ENCODE results near the gene HES4. TPM values are rescaled to one million over a fixed set of nuclear protein-coding genes. Genes with fewer than 3 reads are reported as not detected.
"Not testable (repeated sequence)": the region's sequence is repeated elsewhere in the genome, so short reads cannot be mapped to it uniquely, and the experiment has no call there.

HES4 gene
- total RNA-seq, 2 experiments from 2014 or later: 4.1 to 4.7 TPM

DNA sequence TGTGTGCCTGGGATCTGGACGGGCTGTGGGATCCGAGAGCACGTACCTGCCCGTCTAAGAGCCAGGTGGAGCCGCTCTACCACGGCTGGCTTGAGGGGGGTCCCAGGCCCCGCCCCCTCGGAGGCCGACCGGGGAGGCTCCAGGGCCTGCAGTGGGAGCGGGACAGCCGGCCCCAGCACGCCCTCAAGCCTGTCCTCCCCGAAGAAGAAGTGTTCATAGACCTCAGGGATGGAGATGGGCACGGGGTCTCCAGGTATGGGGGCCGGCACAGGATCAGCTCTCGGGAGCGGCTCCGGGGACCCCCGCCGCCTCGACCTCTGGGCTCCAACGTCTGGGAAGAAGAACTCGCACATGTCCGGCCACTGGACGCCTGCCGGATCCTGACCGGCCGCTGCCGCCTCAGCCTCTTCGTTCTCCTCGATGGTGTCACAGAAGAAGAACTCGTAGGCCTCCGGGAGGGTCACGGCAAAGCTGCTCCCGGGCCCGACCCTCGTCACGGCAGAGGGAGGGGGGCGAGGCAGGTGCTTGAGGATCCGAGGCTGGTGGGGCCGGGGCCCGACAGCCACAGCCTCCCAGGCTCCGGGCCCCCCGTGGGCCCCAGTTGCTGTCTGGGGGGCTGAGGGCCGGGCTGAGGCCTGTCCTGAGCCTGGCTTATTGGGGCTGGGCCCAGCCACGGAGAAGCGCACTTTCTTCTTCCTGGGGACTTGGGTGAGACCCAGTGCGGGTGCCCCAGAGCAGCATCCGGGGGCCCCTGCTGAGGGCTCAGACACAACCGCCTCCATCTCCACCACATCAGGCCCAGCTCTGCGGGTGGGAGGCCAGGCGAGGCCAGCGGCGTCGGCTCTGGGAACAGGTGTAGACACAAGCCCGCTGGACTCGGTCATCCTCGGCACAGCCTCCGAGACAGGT is 20.8 kb downstream of the HES4 start:
- H3K27me3 Mint-ChIP-seq (ENCODE audit: low read depth): peaks cover 18% of the 10 kb centered on the region
- H3K4me1 Mint-ChIP-seq (ENCODE audit: low read depth): peaks cover 6% of the 10 kb centered on the region
- no peaks in the 10 kb centered on the region for H3K36me3 Mint-ChIP-seq (ENCODE audit: low read depth)
- intact Hi-C loops (cut with micrococcal nuclease): no loop called here
- H3K4me3 Mint-ChIP-seq: no peak overlapping the region
- H3K27ac Mint-ChIP-seq: no peak overlapping the region
- DNase-seq: no peak
- CTCF ChIA-PET: interaction anchor here (1.2 kb wide), 1 partner anchor 85 kb away, joined by 3 read pairs; no protein-coding TSS in a partner anchor
- no peaks in the 10 kb centered on the region for H3K9me3 Mint-ChIP-seq

DNA sequence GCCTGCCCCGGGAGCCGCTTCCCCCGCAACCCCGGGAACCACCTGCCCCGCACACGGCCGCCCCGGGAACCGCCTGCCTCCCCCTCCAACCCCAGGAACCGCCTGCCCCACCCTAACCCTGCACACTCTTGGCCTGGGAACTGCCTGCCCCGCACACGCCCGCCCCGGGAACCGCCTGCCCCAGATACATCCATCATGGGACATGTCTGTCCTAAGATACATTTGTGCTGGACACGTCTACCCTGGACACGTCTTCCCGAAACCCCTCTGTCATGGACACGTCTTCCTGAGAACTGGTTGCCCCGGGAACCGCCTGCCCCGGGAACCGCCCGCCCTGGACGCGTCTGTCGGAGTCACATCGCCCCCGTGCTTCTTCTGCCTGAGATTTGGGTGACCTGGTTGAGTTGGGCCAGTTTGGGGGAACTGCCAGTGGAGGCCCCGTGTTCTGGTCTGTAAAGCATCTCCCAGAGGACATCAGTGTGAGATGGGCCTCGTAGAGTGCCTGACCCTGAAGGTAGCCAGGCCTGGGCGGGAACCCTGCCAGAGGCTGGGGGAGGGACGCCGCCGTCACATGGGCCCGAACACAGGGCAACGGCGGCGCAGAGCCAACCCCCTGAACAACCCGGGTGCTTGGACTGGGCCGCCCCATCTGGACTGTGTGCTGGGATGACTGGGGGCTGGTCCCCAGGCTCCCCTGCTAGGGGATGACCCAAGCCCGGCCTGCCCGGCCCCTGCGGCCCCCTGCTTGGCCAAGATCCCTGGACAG is 21.6 kb downstream of the HES4 start:
- Mint-ChIP-seq H3K9me3 (no peaks in the 10 kb centered on the region), H3K4me1 (ENCODE audit: low read depth) (peaks cover 6% of the 10 kb centered on the region), H3K27me3 (ENCODE audit: low read depth) (peaks cover 13% of the 10 kb centered on the region), H3K27ac (no peak overlapping the region), H3K4me3 (no peak overlapping the region), H3K36me3 (ENCODE audit: low read depth) (no peaks in the 10 kb centered on the region)
- CTCF ChIA-PET: no interaction called here
- DNase-seq: no peak
- intact Hi-C loops (cut with micrococcal nuclease): no loop called here

GRCh38 chr1:976791-977190 is 23.1 kb downstream of the HES4 start:
- not testable (repeated sequence) for H3K36me3 Mint-ChIP-seq (ENCODE audit: low read depth); H3K9me3 Mint-ChIP-seq

GRCh38 chr1:975896-976683 is 23.8 kb downstream of the HES4 start:
- Mint-ChIP-seq H3K4me1 (ENCODE audit: low read depth) (peaks cover 6% of the 10 kb centered on the region), H3K27me3 (ENCODE audit: low read depth) (peaks cover 19% of the 10 kb centered on the region), H3K27ac (no peak overlapping the region), H3K36me3 (ENCODE audit: low read depth) (no peaks in the 10 kb centered on the region), H3K9me3 (no peaks in the 10 kb centered on the region), H3K4me3 (no peak overlapping the region)
- DNase-seq: peak; percentile 79
- intact Hi-C loops (cut with micrococcal nuclease): loop anchor here (1.0 kb wide), 1 partner anchor 72 kb away; no protein-coding TSS in a partner anchor
- CTCF ChIA-PET: interaction anchor here (0.6 to 1.5 kb wide), 8 partner anchors 8 to 71 kb away, joined by 3 to 11 read pairs (median 3); partner anchors contain the start of gene ISG15

More at GRCh38 chr1:976791-977190, 23.1 kb downstream of the HES4 start:
- H3K27ac Mint-ChIP-seq; H3K4me3 Mint-ChIP-seq; H3K4me1 Mint-ChIP-seq (ENCODE audit: low read depth); DNase-seq: not testable (repeated sequence)
- intact Hi-C loops (cut with micrococcal nuclease): loop anchor here (1.0 kb wide), 1 partner anchor 72 kb away; no protein-coding TSS in a partner anchor
- CTCF ChIA-PET: interaction anchor here (0.6 to 1.5 kb wide), 6 partner anchors 9 to 71 kb away, joined by 3 to 11 read pairs (median 3); partner anchors contain the start of gene ISG15
- H3K27me3 Mint-ChIP-seq (ENCODE audit: low read depth): peaks cover 16% of the 10 kb centered on the region

GRCh38 chr1:975365-975764 is 24.5 kb downstream of the HES4 start:
- CTCF ChIA-PET: interaction anchor here (1.2 to 1.5 kb wide), 2 partner anchors 38 to 70 kb away, joined by 3 to 11 read pairs; partner anchors contain the start of gene ISG15
- Mint-ChIP-seq H3K4me3 (no peak overlapping the region), H3K9me3 (no peaks in the 10 kb centered on the region), H3K36me3 (ENCODE audit: low read depth) (no peaks in the 10 kb centered on the region), H3K27ac (no peak overlapping the region), H3K27me3 (ENCODE audit: low read depth) (peaks cover 19% of the 10 kb centered on the region), H3K4me1 (ENCODE audit: low read depth) (peaks cover 6% of the 10 kb centered on the region)
- DNase-seq: no peak
- intact Hi-C loops (cut with micrococcal nuclease): no loop called here

- H3K27me3 Mint-ChIP-seq (ENCODE audit: low read depth): peaks cover 19% of the 10 kb centered on the region
- peaks cover 6% of the 10 kb centered on the region for H3K4me1 Mint-ChIP-seq (ENCODE audit: low read depth)
- no peak overlapping the region for H3K4me3 Mint-ChIP-seq
- CTCF ChIA-PET: interaction anchor here (1.2 kb wide), 1 partner anchor 39 kb away, joined by 3 read pairs; the partner anchor contains the start of gene ISG15
- no peaks in the 10 kb centered on the region for H3K9me3 Mint-ChIP-seq
- intact Hi-C loops (cut with micrococcal nuclease): no loop called here
- no peak for DNase-seq
- no peaks in the 10 kb centered on the region for H3K36me3 Mint-ChIP-seq (ENCODE audit: low read depth)
- no peak overlapping the region for H3K27ac Mint-ChIP-seq
Measured at GRCh38 chr1:974687-975328, 25.1 kb downstream of the HES4 start.

DNA sequence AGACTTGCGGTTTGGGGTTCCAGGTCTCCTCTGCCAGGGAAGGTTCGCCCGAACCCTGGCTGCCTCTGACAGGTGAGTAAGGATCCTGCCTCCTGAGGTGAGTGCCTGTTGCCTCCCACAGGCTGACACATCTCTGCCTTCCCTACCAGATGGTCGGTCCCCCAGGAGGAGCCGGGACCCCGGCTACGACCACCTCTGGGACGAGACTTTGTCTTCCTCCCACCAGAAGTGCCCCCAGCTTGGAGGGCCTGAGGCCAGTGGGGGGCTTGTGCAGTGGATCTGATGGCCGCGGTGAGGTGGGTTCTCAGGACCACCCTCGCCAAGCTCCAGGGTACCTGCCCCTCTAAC is 25.6 kb downstream of the HES4 start:
- CTCF ChIA-PET: no interaction called here
- peaks cover 23% of the 10 kb centered on the region for H3K27me3 Mint-ChIP-seq (ENCODE audit: low read depth)

DNA sequence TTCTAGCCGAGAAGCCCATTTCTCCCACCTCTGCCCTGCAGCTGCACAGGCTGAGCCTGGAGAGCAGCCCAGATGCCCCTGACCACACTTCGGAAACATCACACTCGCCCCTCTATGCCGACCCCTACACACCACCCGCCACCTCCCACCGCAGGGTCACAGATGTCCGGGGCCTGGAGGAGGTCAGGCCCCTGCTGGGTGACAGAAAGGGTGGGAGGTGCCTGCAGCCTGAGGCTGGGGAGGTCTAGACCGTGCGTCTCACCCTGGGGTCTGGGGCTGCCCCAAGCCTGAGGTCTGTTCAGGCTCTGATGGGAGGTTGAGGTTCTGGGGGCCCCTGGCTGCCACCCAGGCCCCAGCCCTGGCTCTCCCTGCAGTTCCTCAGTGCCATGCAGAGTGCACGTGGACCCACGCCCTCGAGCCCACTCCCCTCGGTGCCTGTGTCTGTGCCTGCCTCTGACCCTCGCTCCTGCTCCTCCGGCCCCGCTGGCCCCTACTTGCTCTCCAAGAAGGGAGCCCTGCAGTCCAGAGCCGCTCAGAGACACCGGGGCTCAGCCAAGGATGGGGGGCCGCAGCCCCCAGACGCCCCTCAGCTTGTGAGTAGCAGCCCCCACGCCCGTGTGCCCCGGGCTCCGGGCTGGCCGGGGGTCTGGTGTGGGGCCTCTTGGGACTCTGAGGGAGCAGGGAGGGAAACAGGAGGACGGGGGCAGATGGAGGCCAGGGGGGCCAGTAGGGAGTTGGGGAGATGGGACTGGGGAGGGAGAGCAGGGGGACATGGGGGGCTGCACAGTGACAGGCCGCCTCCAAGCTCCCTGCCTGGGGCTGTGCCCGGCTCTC is 26.2 kb downstream of the HES4 start:
- H3K27ac Mint-ChIP-seq: no peak overlapping the region
- CTCF ChIA-PET: no interaction called here
- no peaks in the 10 kb centered on the region for H3K36me3 Mint-ChIP-seq (ENCODE audit: low read depth)
- intact Hi-C loops (cut with micrococcal nuclease): no loop called here
- H3K4me1 Mint-ChIP-seq (ENCODE audit: low read depth): peaks cover 6% of the 10 kb centered on the region
- peaks cover 23% of the 10 kb centered on the region for H3K27me3 Mint-ChIP-seq (ENCODE audit: low read depth)
- no peak for DNase-seq
- H3K4me3 Mint-ChIP-seq: no peak overlapping the region
- H3K9me3 Mint-ChIP-seq: no peaks in the 10 kb centered on the region

More for the DNA sequence above, 25.6 kb downstream of the HES4 start:
- H3K27ac Mint-ChIP-seq: no peak overlapping the region
- intact Hi-C loops (cut with micrococcal nuclease): no loop called here
- peaks cover 6% of the 10 kb centered on the region for H3K4me1 Mint-ChIP-seq (ENCODE audit: low read depth)
- DNase-seq: no peak
- no peaks in the 10 kb centered on the region for H3K36me3 Mint-ChIP-seq (ENCODE audit: low read depth)
- no peak overlapping the region for H3K4me3 Mint-ChIP-seq
- no peaks in the 10 kb centered on the region for H3K9me3 Mint-ChIP-seq

- intact Hi-C loops (cut with micrococcal nuclease): no loop called here
- Mint-ChIP-seq H3K4me3 (no peak overlapping the region), H3K27ac (no peak overlapping the region), H3K27me3 (ENCODE audit: low read depth) (peaks cover 22% of the 10 kb centered on the region), H3K36me3 (ENCODE audit: low read depth) (no peaks in the 10 kb centered on the region), H3K4me1 (ENCODE audit: low read depth) (peaks cover 3% of the 10 kb centered on the region), H3K9me3 (no peaks in the 10 kb centered on the region)
- no peak for DNase-seq
- CTCF ChIA-PET: no interaction called here
Measured at GRCh38 chr1:972726-973458, 27.0 kb downstream of the HES4 start.

GRCh38 chr1:971751-972506 is 28.0 kb downstream of the HES4 start:
- intact Hi-C loops (cut with micrococcal nuclease): no loop called here
- Mint-ChIP-seq H3K36me3 (ENCODE audit: low read depth) (no peaks in the 10 kb centered on the region), H3K4me1 (ENCODE audit: low read depth) (peaks cover 7% of the 10 kb centered on the region), H3K27ac (no peak overlapping the region), H3K27me3 (ENCODE audit: low read depth) (peaks cover 22% of the 10 kb centered on the region), H3K4me3 (no peak overlapping the region), H3K9me3 (no peaks in the 10 kb centered on the region)
- no peak for DNase-seq
- CTCF ChIA-PET: no interaction called here

All from activated naive CD4-positive, alpha-beta T cell treated with anti-CD3 and anti-CD28 coated beads for 36 hours (primary cell).